ENCODE results near the gene RHO. TPM values are rescaled to one million over a fixed set of nuclear protein-coding genes. Genes with fewer than 3 reads are reported as not detected.

The RHO gene
- total RNA-seq, 2 donors from 2014 or later, result not detected

DNA sequence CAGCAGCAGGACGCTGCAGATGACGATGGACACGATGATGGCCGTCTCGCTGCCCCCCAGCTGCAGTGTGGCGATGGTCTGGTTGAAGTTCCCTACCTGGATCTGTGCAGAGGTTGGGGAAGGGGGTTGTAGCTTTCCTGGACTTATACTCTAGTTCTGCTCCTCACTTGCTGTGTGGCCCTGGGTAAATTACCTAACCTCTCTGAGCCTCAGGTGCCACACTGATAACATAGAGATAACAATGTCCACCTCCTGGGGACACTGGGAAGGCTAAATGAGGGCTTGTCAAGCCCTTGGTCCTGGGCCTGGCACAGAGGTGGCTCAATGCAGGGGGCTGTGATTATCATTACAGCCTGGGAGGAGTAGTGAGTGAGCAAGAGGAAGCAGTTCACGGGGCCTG is 41.4 kb downstream of the RHO start:
- no peaks in the 10 kb centered on the region for H3K36me3 ChIP-seq
- intact Hi-C loops (cut with DNase I), result no loop called here
- no peak for DNase-seq
- no peaks in the 10 kb centered on the region for H3K9me3 ChIP-seq
- H3K27me3 ChIP-seq, result no peaks in the 10 kb centered on the region
- H3K27ac ChIP-seq, result no peak overlapping the region
- no peak overlapping the region for H3K9ac ChIP-seq (ENCODE audit: low read depth in 2 of 2, low read length in 2 of 2)
- H3K4me3 ChIP-seq, result no peak overlapping the region
- H3K4me1 ChIP-seq, result no peaks in the 10 kb centered on the region
- TF ChIP-seq, protein P1, sequence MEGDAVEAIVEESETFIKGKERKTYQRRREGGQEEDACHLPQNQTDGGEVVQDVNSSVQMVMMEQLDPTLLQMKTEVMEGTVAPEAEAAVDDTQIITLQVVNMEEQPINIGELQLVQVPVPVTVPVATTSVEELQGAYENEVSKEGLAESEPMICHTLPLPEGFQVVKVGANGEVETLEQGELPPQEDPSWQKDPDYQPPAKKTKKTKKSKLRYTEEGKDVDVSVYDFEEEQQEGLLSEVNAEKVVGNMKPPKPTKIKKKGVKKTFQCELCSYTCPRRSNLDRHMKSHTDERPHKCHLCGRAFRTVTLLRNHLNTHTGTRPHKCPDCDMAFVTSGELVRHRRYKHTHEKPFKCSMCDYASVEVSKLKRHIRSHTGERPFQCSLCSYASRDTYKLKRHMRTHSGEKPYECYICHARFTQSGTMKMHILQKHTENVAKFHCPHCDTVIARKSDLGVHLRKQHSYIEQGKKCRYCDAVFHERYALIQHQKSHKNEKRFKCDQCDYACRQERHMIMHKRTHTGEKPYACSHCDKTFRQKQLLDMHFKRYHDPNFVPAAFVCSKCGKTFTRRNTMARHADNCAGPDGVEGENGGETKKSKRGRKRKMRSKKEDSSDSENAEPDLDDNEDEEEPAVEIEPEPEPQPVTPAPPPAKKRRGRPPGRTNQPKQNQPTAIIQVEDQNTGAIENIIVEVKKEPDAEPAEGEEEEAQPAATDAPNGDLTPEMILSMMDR (IDR thresholded peaks at IDR 0.05), result no peak

DNA sequence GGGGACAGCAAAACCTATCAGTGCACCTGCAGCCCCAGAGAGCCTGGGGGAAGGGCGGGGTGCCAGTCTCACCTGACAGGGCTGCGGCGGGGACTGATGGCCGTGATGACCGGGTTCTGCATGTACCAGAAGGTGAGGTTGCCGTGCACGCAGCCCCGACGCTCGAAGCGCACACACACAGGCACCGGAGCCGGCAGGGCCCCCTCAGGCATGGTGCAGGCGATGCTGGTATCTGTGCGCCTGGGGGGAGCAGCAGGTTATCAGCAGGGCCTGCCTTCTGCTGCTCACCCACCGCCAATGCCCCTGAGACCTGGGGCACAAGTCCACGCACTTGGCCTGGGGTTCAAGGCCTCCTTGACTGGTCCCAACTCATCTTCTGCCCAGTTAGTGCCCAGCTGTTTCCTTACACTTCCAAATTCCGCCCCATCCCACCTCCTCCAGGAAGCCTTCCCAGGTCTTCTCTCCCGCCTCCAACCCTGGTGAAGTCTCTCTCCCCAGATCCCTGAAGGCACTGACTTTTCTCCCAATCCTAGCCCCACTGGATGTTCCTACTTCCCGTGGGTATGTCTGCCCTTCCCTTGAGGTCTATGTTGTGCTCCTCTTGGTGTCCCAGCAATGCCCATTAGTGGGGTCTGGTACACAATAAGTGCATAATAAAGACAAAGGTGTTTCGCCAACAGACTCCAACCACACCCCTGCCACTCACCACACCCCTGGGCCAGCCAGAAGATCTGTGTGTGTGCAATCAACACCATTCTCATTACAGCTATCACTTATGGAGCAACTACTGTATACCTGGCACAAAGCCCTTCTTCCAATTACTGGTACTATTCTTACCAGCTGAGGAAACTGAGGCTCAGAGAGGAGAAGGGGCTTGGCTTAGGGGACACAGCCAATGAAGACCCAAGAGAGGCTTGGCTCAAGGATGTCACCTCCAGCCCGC is 43.4 kb downstream of the RHO start:
- H3K27ac ChIP-seq, result no peak overlapping the region
- DNase-seq, result no peak
- H3K9me3 ChIP-seq, result no peaks in the 10 kb centered on the region
- no peaks in the 10 kb centered on the region for H3K36me3 ChIP-seq
- H3K4me3 ChIP-seq, result no peak overlapping the region
- TF ChIP-seq, protein P1 (IDR thresholded peaks at IDR 0.05), result no peak
- H3K4me1 ChIP-seq, result peaks cover 5% of the 10 kb centered on the region
- intact Hi-C loops (cut with DNase I), result no loop called here
- no peaks in the 10 kb centered on the region for H3K27me3 ChIP-seq
- no peak overlapping the region for H3K9ac ChIP-seq (ENCODE audit: low read depth in 2 of 2, low read length in 2 of 2)

DNA sequence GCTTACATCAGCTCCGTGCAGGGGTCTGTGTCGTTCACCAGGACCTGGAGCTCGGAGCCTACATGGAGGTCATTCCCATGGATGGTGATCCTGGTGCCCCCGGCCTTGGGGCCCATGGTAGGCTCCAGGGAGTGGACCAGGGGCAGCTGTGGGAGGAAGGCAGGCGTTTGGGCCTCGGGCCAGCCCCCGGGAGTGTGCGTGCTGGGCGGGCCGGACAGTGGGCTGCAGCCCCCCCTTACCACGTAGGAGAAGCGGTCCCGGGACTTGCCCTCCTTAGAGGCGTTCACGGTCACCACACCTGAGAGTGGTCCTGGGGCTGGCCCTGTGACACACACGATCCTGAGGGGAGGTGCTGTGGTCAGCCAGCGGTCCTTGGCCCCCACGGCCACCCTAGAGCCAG is 44.2 kb downstream of the RHO start:
- Histone ChIP-seq H3K4me1 (peaks cover 5% of the 10 kb centered on the region), H3K9ac (ENCODE audit: low read depth in 2 of 2, low read length in 2 of 2) (no peak overlapping the region), H3K4me3 (no peak overlapping the region), H3K36me3 (no peaks in the 10 kb centered on the region), H3K27ac (no peak overlapping the region), H3K27me3 (no peaks in the 10 kb centered on the region), H3K9me3 (no peaks in the 10 kb centered on the region)
- TF ChIP-seq, protein P1 (IDR thresholded peaks at IDR 0.05), result no peak
- DNase-seq, result no peak
- intact Hi-C loops (cut with DNase I), result no loop called here

DNA sequence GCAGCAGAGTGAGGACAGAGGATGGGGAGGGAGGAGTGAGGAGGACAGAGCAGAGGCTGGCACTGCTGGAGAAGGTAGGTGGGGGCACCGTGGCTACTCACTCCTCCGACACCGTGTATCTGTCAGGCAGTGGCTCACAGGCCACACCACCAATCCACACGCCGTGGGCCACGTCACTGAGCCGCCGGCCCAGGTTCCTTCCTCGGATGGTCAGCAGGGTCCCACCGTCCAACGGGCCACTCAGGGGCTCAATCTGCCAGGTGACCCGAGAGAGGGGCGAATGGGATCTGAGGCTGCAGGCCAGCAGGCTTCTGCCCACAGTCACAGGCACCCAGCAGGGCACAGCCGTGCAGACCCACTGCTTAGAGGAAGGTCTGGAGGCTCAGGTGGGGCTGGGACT is 45.1 kb downstream of the RHO start:
- Histone ChIP-seq H3K9ac (ENCODE audit: low read depth in 2 of 2, low read length in 2 of 2) (no peak overlapping the region), H3K36me3 (no peaks in the 10 kb centered on the region), H3K4me1 (peaks cover 5% of the 10 kb centered on the region), H3K27ac (no peak overlapping the region), H3K4me3 (no peak overlapping the region), H3K27me3 (no peaks in the 10 kb centered on the region), H3K9me3 (no peaks in the 10 kb centered on the region)
- DNase-seq, result no peak
- TF ChIP-seq, protein P1 (IDR thresholded peaks at IDR 0.05), result no peak
- intact Hi-C loops (cut with DNase I), result no loop called here

DNA sequence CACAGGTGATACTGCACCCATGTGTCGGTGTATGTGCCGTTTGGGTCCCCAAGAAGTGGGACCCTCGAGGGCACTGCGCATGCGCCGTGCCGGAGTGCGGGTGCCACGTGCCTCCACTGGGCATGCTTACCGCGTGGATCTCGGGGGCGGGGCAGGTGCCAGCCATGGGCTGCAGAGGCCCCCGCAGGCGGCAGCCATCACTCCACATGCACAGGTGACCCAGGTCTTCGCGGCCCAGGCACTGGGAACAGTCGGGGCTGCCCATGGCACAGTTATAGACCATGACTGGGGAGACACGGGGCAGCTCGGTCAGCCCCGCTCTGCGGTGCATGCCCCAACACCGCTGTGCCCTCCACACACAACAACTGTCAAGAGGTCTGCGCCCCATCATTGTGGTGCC is 45.8 kb downstream of the RHO start:
- intact Hi-C loops (cut with DNase I), result no loop called here
- H3K36me3 ChIP-seq, result no peaks in the 10 kb centered on the region
- no peak overlapping the region for H3K4me3 ChIP-seq
- no peaks in the 10 kb centered on the region for H3K9me3 ChIP-seq
- TF ChIP-seq, protein P1 (IDR thresholded peaks at IDR 0.05), result no peak
- H3K4me1 ChIP-seq, result peaks cover 5% of the 10 kb centered on the region
- H3K27ac ChIP-seq, result no peak overlapping the region
- H3K9ac ChIP-seq (ENCODE audit: low read depth in 2 of 2, low read length in 2 of 2), result no peak overlapping the region
- no peak for DNase-seq
- H3K27me3 ChIP-seq, result no peaks in the 10 kb centered on the region

All from colonic mucosa (tissue), 4 donors.